Measurements from ENCODE around the gene IER5. TPM values are rescaled to one million over a fixed set of nuclear protein-coding genes. Genes with fewer than 3 reads are reported as not detected.
A peak's percentile ranks its signal among the peaks of the same experiment; 100 is the strongest.
"Not testable (repeated sequence)": the region's sequence is repeated elsewhere in the genome, so short reads cannot be mapped to it uniquely, and the experiment has no call there.

IER5 gene
- total RNA-seq, 1 donor from 2014 or later, result 44.3 TPM

GRCh38 chr1:181114574-181115367 is 26.3 kb downstream of the IER5 start:
- Mint-ChIP-seq H3K4me1 (ENCODE audit: low read depth) (peaks cover 3% of the 10 kb centered on the region), H3K36me3 (ENCODE audit: low read depth) (no peaks in the 10 kb centered on the region), H3K27me3 (ENCODE audit: low read depth) (peaks cover 11% of the 10 kb centered on the region), H3K27ac (no peak overlapping the region), H3K9me3 (no peaks in the 10 kb centered on the region), H3K4me3 (ENCODE audit: low read depth) (no peak overlapping the region)
- intact Hi-C loops (cut with micrococcal nuclease), result no loop called here
- DNase-seq (ENCODE audit: low spot score), result no peak

GRCh38 chr1:181115368-181115684 is 26.8 kb downstream of the IER5 start:
- no peak overlapping the region for H3K27ac Mint-ChIP-seq
- intact Hi-C loops (cut with micrococcal nuclease), result no loop called here
- no peaks in the 10 kb centered on the region for H3K9me3 Mint-ChIP-seq
- H3K4me3 Mint-ChIP-seq (ENCODE audit: low read depth), result no peak overlapping the region
- H3K27me3 Mint-ChIP-seq (ENCODE audit: low read depth), result peaks cover 11% of the 10 kb centered on the region
- H3K4me1 Mint-ChIP-seq (ENCODE audit: low read depth), result peaks cover 3% of the 10 kb centered on the region
- H3K36me3 Mint-ChIP-seq (ENCODE audit: low read depth), result no peaks in the 10 kb centered on the region
- DNase-seq (ENCODE audit: low spot score), result no peak

GRCh38 chr1:181115971-181116370 is 27.5 kb downstream of the IER5 start:
- H3K4me1 Mint-ChIP-seq (ENCODE audit: low read depth); DNase-seq (ENCODE audit: low spot score); H3K36me3 Mint-ChIP-seq (ENCODE audit: low read depth); H3K27me3 Mint-ChIP-seq (ENCODE audit: low read depth); H3K27ac Mint-ChIP-seq; H3K4me3 Mint-ChIP-seq (ENCODE audit: low read depth); intact Hi-C loops (cut with micrococcal nuclease); H3K9me3 Mint-ChIP-seq: not testable (repeated sequence)

- no peak for DNase-seq (ENCODE audit: low spot score)
- intact Hi-C loops (cut with micrococcal nuclease), result no loop called here
- Mint-ChIP-seq H3K4me3 (ENCODE audit: low read depth) (no peak overlapping the region), H3K4me1 (ENCODE audit: low read depth) (peaks cover 8% of the 10 kb centered on the region), H3K36me3 (ENCODE audit: low read depth) (no peaks in the 10 kb centered on the region), H3K27me3 (ENCODE audit: low read depth) (peaks cover 2% of the 10 kb centered on the region), H3K9me3 (no peaks in the 10 kb centered on the region), H3K27ac (no peak overlapping the region)
Measured at GRCh38 chr1:181116819-181117390, 28.4 kb downstream of the IER5 start.

- peaks cover 2% of the 10 kb centered on the region for H3K27me3 Mint-ChIP-seq (ENCODE audit: low read depth)
- H3K4me1 Mint-ChIP-seq (ENCODE audit: low read depth), result peaks cover 8% of the 10 kb centered on the region
- no peaks in the 10 kb centered on the region for H3K9me3 Mint-ChIP-seq
- no peak for DNase-seq (ENCODE audit: low spot score)
- no peak overlapping the region for H3K4me3 Mint-ChIP-seq (ENCODE audit: low read depth)
- no peak overlapping the region for H3K27ac Mint-ChIP-seq
- no peaks in the 10 kb centered on the region for H3K36me3 Mint-ChIP-seq (ENCODE audit: low read depth)
- intact Hi-C loops (cut with micrococcal nuclease), result no loop called here
Measured at GRCh38 chr1:181117648-181118449, 29.3 kb downstream of the IER5 start.

- Mint-ChIP-seq H3K36me3 (ENCODE audit: low read depth) (no peaks in the 10 kb centered on the region), H3K27ac (no peak overlapping the region), H3K27me3 (ENCODE audit: low read depth) (peaks cover 2% of the 10 kb centered on the region), H3K4me3 (ENCODE audit: low read depth) (no peak overlapping the region), H3K4me1 (ENCODE audit: low read depth) (peaks cover 15% of the 10 kb centered on the region), H3K9me3 (no peaks in the 10 kb centered on the region)
- intact Hi-C loops (cut with micrococcal nuclease), result no loop called here
- DNase-seq (ENCODE audit: low spot score), result no peak
Measured at GRCh38 chr1:181119093-181119989, 30.8 kb downstream of the IER5 start.

GRCh38 chr1:181120924-181121323 is 32.4 kb downstream of the IER5 start:
- Mint-ChIP-seq H3K27ac (peak overlapping the region; percentile 5), H3K9me3 (no peaks in the 10 kb centered on the region), H3K36me3 (ENCODE audit: low read depth) (no peaks in the 10 kb centered on the region), H3K4me1 (ENCODE audit: low read depth) (peaks cover 20% of the 10 kb centered on the region), H3K27me3 (ENCODE audit: low read depth) (peaks cover 2% of the 10 kb centered on the region), H3K4me3 (ENCODE audit: low read depth) (no peak overlapping the region)
- no peak for DNase-seq (ENCODE audit: low spot score)
- intact Hi-C loops (cut with micrococcal nuclease), result no loop called here

GRCh38 chr1:181121498-181121897 is 33.0 kb downstream of the IER5 start:
- Mint-ChIP-seq H3K9me3 (no peaks in the 10 kb centered on the region), H3K4me3 (ENCODE audit: low read depth) (no peak overlapping the region), H3K27ac (no peak overlapping the region), H3K27me3 (ENCODE audit: low read depth) (peaks cover 2% of the 10 kb centered on the region), H3K4me1 (ENCODE audit: low read depth) (peaks cover 20% of the 10 kb centered on the region), H3K36me3 (ENCODE audit: low read depth) (no peaks in the 10 kb centered on the region)
- DNase-seq (ENCODE audit: low spot score), result no peak
- intact Hi-C loops (cut with micrococcal nuclease), result no loop called here

- Mint-ChIP-seq H3K36me3 (ENCODE audit: low read depth) (no peaks in the 10 kb centered on the region), H3K4me3 (ENCODE audit: low read depth) (no peak overlapping the region), H3K27ac (no peak overlapping the region), H3K4me1 (ENCODE audit: low read depth) (peaks cover 23% of the 10 kb centered on the region), H3K9me3 (no peaks in the 10 kb centered on the region), H3K27me3 (ENCODE audit: low read depth) (peaks cover 2% of the 10 kb centered on the region)
- intact Hi-C loops (cut with micrococcal nuclease), result no loop called here
- DNase-seq (ENCODE audit: low spot score), result no peak
Measured at GRCh38 chr1:181122222-181122621, 33.7 kb downstream of the IER5 start.

GRCh38 chr1:181123173-181123572 is 34.7 kb downstream of the IER5 start:
- no peak for DNase-seq (ENCODE audit: low spot score)

GRCh38 chr1:181124291-181124751 is 35.8 kb downstream of the IER5 start:
- Mint-ChIP-seq H3K4me3 (ENCODE audit: low read depth) (no peak overlapping the region), H3K27ac (no peak overlapping the region), H3K27me3 (ENCODE audit: low read depth) (peaks cover 2% of the 10 kb centered on the region), H3K36me3 (ENCODE audit: low read depth) (no peaks in the 10 kb centered on the region), H3K4me1 (ENCODE audit: low read depth) (peaks cover 40% of the 10 kb centered on the region), H3K9me3 (no peaks in the 10 kb centered on the region)
- DNase-seq (ENCODE audit: low spot score), result no peak
- intact Hi-C loops (cut with micrococcal nuclease), result no loop called here

More at GRCh38 chr1:181123173-181123572, 34.7 kb downstream of the IER5 start:
- Mint-ChIP-seq H3K27ac (no peak overlapping the region), H3K27me3 (ENCODE audit: low read depth) (peaks cover 2% of the 10 kb centered on the region), H3K36me3 (ENCODE audit: low read depth) (no peaks in the 10 kb centered on the region), H3K9me3 (no peaks in the 10 kb centered on the region), H3K4me3 (ENCODE audit: low read depth) (no peak overlapping the region), H3K4me1 (ENCODE audit: low read depth) (peaks cover 29% of the 10 kb centered on the region)
- intact Hi-C loops (cut with micrococcal nuclease), result no loop called here

- Mint-ChIP-seq H3K4me1 (ENCODE audit: low read depth) (peaks cover 47% of the 10 kb centered on the region), H3K4me3 (ENCODE audit: low read depth) (no peak overlapping the region), H3K27ac (no peak overlapping the region), H3K9me3 (no peaks in the 10 kb centered on the region), H3K27me3 (ENCODE audit: low read depth) (no peaks in the 10 kb centered on the region), H3K36me3 (ENCODE audit: low read depth) (no peaks in the 10 kb centered on the region)
- DNase-seq (ENCODE audit: low spot score), result no peak
- intact Hi-C loops (cut with micrococcal nuclease), result no loop called here
Measured at GRCh38 chr1:181126289-181126688, 37.8 kb downstream of the IER5 start.
